ENCODE results near the gene TRIM2.

Gene TRIM2

DNA sequence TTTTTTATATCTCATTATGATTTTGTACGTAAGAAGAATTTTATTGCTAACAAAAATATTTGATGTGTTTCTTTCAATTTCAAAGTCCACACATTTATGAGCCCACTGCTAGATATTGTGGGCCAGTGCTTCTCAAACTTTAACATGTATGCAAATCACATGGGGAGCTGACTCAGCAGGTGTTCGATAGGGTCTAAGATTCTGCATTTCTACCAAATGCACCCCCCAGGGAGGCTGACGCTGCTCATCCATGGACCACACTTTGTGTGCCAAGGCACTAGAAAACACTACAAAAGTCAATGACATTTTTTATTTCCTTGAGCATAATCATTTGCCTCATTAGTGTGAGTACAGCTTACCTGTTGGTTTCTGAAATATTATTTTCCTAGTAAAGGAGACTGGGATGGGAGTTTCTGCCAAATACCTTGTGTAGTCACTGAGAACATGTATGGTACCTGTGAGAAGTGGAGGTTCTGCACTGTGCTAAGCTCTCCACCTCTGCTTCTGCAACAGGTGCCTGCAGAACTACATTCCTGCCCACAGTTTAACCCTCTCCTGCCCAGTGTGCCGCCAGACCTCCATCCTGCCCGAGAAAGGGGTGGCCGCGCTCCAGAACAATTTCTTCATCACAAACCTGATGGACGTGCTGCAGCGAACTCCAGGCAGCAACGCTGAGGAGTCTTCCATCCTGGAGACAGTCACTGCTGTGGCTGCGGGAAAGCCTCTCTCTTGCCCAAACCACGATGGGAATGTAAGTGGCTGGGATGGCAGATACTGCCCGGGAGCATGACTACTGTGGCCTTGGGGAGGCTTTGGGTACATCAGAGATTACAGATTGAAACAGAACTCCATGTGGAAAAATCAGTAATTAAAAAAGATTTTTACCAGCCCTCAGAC lies 71.4 kb downstream of the TRIM2 start:
- ChIA-PET POLR2A (no interaction called here), CTCF (no interaction called here)
- H3K4me3 ChIP-seq (ENCODE audit: low read depth, low read length) = no peak overlapping the region
- DNase-seq (ENCODE audit: low read depth, low spot score) = no peak
- TF ChIP-seq, protein P1, sequence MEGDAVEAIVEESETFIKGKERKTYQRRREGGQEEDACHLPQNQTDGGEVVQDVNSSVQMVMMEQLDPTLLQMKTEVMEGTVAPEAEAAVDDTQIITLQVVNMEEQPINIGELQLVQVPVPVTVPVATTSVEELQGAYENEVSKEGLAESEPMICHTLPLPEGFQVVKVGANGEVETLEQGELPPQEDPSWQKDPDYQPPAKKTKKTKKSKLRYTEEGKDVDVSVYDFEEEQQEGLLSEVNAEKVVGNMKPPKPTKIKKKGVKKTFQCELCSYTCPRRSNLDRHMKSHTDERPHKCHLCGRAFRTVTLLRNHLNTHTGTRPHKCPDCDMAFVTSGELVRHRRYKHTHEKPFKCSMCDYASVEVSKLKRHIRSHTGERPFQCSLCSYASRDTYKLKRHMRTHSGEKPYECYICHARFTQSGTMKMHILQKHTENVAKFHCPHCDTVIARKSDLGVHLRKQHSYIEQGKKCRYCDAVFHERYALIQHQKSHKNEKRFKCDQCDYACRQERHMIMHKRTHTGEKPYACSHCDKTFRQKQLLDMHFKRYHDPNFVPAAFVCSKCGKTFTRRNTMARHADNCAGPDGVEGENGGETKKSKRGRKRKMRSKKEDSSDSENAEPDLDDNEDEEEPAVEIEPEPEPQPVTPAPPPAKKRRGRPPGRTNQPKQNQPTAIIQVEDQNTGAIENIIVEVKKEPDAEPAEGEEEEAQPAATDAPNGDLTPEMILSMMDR (IDR thresholded peaks at IDR 0.05; ENCODE audit: insufficient read depth, low read length, missing control alignments) = no peak

DNA sequence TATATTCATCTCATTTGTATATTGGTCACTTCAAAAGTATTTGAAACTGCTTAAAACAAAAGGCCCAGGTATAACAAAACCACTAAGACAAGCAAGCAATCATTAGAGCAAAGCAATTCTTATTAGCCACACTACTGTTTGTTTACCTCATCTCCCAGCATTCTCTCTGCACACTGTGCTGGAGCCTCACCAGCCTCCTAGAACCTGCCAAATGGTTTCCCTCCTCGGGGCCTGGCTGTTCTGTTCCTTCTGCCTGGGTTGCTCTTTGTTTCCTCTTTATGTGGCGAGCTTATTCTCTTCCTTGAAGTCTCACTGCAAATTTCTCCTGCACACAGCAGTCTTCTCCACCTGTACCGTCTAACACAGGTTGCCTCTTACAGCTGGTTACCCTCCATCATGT lies 72.7 kb downstream of the TRIM2 start:
- ChIA-PET POLR2A (no interaction called here), CTCF (interaction anchor here (1.0 kb wide), 1 partner anchor 19 kb away, joined by 3 read pairs; no protein-coding TSS in a partner anchor)
- no peak overlapping the region for H3K4me3 ChIP-seq (ENCODE audit: low read depth, low read length)
- DNase-seq (ENCODE audit: low read depth, low spot score) = no peak
- TF ChIP-seq, protein P1 (IDR thresholded peaks at IDR 0.05; ENCODE audit: insufficient read depth, low read length, missing control alignments) = no peak

DNA sequence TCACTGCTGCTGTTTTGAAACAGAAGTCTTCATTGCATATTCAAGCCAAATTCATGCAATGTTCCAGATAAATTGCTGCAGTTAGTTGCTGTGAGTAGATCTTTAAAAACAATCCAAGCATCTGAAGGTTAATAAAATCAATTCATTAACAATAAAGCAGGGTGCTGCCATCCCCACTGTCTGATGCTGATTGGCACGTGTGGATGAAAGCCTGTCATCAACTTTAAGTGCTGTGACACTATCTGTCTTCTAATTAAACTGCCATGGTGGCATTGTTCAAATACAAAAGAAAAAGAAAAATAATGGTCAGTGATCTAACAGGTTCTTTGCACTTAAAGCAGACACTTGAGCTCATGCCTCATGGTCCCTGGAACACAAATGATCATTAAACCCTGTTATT lies 77.2 kb downstream of the TRIM2 start:
- ChIA-PET CTCF (interaction anchor here (0.9 to 1.2 kb wide), 2 partner anchors 9 to 13 kb away, joined by 3 read pairs; no protein-coding TSS in a partner anchor), POLR2A (no interaction called here)
- DNase-seq (ENCODE audit: low read depth, low spot score) = no peak
- TF ChIP-seq, protein P1 (IDR thresholded peaks at IDR 0.05; ENCODE audit: insufficient read depth, low read length, missing control alignments) = no peak
- no peak overlapping the region for H3K4me3 ChIP-seq (ENCODE audit: low read depth, low read length)

DNA sequence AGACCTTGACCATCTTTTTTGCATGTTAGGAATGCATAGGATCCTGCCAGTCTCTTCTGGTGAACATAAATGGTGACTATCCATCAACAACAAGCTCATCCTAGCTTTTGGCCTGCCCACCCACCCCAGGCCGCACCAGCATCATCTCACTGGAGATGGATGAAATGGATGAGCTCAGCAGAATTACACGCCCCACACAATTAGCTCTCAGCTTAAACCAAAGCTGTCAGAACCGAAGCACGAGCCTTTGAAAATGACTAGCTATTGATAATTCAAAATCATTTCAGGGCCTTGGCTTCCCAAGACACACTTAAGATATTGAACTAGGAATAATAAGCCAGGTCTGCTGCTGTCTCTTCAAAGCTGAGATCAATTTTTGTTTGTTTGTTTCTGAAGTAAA lies 77.8 kb downstream of the TRIM2 start:
- POLR2A ChIA-PET = no interaction called here
- H3K4me3 ChIP-seq (ENCODE audit: low read depth, low read length) = no peak overlapping the region
- no peak for DNase-seq (ENCODE audit: low read depth, low spot score)
- TF ChIP-seq, protein P1 (IDR thresholded peaks at IDR 0.05; ENCODE audit: insufficient read depth, low read length, missing control alignments) = no peak
- CTCF ChIA-PET = interaction anchor here (1.2 kb wide), 1 partner anchor 12 kb away, joined by 3 read pairs; no protein-coding TSS in a partner anchor

DNA sequence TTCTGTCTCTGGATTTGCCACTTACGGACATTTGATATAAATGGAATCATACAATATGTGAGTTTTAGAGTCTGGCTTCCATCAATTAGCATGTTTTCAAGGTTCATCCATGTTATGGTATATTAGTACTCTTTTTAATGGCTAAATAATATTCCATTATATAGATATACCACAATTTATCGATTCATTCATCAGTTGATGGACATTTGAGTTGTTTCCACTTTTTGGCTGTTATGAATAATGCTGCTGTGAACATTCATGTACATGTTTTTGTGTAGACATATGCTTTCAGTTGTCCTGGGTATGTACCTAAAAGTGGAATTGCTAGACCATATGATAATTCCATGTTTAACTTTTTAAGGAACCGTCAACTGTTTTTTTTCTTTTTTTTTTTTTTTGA lies 79.0 kb downstream of the TRIM2 start:
- ChIA-PET CTCF (no interaction called here), POLR2A (no interaction called here)
- no peak for DNase-seq (ENCODE audit: low read depth, low spot score)
- TF ChIP-seq, protein P1 (IDR thresholded peaks at IDR 0.05; ENCODE audit: insufficient read depth, low read length, missing control alignments) = no peak
- H3K4me3 ChIP-seq (ENCODE audit: low read depth, low read length) = no peak overlapping the region

DNA sequence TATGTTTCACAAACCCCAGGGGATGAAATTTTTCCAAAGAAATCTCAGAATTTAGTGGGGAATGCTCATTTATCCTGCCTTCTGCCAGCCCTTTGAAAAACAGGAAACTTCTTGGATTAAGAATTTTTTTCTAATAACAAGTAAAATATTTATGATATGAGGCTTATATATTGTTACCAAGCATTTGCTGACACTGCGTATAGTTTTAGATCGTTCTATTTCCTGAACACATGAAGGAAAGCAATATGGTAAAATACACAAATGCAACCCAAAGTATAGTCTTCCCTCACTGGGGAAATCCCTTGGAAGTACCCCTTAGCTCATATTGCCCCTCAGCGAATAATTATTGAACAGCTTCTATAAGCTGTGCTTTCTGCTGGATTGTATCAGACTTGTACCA lies 85.9 kb downstream of the TRIM2 start:
- ChIA-PET POLR2A (no interaction called here), CTCF (interaction anchor here (0.9 to 1.2 kb wide), 2 partner anchors 9 to 284 kb away, joined by 3 read pairs; no protein-coding TSS in a partner anchor)
- no peak for DNase-seq (ENCODE audit: low read depth, low spot score)
- no peak overlapping the region for H3K4me3 ChIP-seq (ENCODE audit: low read depth, low read length)
- TF ChIP-seq, protein P1 (IDR thresholded peaks at IDR 0.05; ENCODE audit: insufficient read depth, low read length, missing control alignments) = no peak

All from AG04449 (cell line).